Prostate gland (tissue), 2 donors: ENCODE results near the gene HAPSTR1. TPM values are rescaled to one million over a fixed set of nuclear protein-coding genes. Genes with fewer than 3 reads are reported as not detected.

Experiments
- DNase-seq: peaks from one replicate; pipeline ENCODE4 v3.0.0-alpha.2; 2019; ENCODE audit warnings: low spot score
- H3K27ac ChIP-seq, 2 donors: fragments of 200-600 bp; sonication (generic); 2 replicates each; pipeline ENCODE4 v1.5.1; 2017 to 2019
- H3K27me3 ChIP-seq: fragments of 200-600 bp; sonication (generic); replicated peaks from 2 replicates; pipeline ENCODE4 v1.5.1; 2019; ENCODE audit not compliant: insufficient read depth
- H3K36me3 ChIP-seq, 2 donors: fragments of 200-600 bp; sonication (generic); 1 replicate in 1 of 2; 2 replicates in 1 of 2; pipeline versions ENCODE4 v1.5.1 to v1.8.1; 2017 to 2019
- H3K4me1 ChIP-seq: fragments of 200-600 bp; sonication (generic); replicated peaks from 2 replicates; pipeline ENCODE4 v1.5.1; 2019
- H3K4me3 ChIP-seq, 2 donors: fragments of 200-600 bp; sonication (generic); 2 replicates each; pipeline ENCODE4 v1.5.1; 2017 to 2019
- H3K9me3 ChIP-seq: fragments of 200-600 bp; sonication (generic); 2 replicates; pipeline ENCODE4 v1.5.1; 2017
- CTCF ChIP-seq, 4 experiments: fragments of 200-600 bp in 2 of 4; fragments of 450-650 bp in 2 of 4; sonication (generic) in 2 of 4; IDR thresholded peaks; 1 replicate in 3 of 4; 2 replicates in 1 of 4; pipeline ENCODE4 v1.5.1; 2016 to 2019; ENCODE audit warnings: antibody characterized with exemption in 4 of 4, mild to moderate bottlenecking in 2 of 4, moderate library complexity in 2 of 4
- POLR2A ChIP-seq: fragments of 450-650 bp; IDR thresholded peaks from one replicate; pipeline ENCODE4 v1.6.1; 2016; ENCODE audit warnings: antibody characterized with exemption, mild to moderate bottlenecking
- POLR2AphosphoS5 ChIP-seq: sonication (generic); formaldehyde crosslinking; IDR thresholded peaks from one replicate; pipeline ENCODE4 v1.6.1; 2017; ENCODE audit warnings: antibody characterized with exemption
- WGBS: methylation state at CpG from one replicate; pipeline ENCODE4 v1.1.5; 2018; 5-methylcytosine and 5-hydroxymethylcytosine counted together
- intact Hi-C: fragments of 100-400 bp; cut with DNase I; formaldehyde crosslinking; loops from one replicate; pipeline ENCODE4 v1.14.2; 2022
- total RNA-seq, 2 donors: library from RNA; depleted of rRNA; stranded (reverse); fragments of >200 nt; gene quantifications; one replicate each; pipeline ENCODE4 v1.1.0, GENCODE V29; 2016

HAPSTR1 gene
- total RNA-seq, 2 donors from 2014 or later, result 45.5 to 68.6 TPM

GRCh38 chr16:9098377-9099090 is 7.1 kb downstream of the HAPSTR1 start:
- DNase-seq, result no peak
- intact Hi-C loops, result loop anchor here (5.0 kb wide), 1 partner anchor 136 kb away; the partner anchor contains the start of gene USP7
- no peak overlapping the region for H3K4me3 ChIP-seq
- no peak for TF ChIP-seq CTCF (IDR thresholded peaks at IDR 0.05)
- TF ChIP-seq POLR2AphosphoS5, result no peak
- TF ChIP-seq POLR2A, result no peak
- H3K36me3 ChIP-seq, result no peaks in the 10 kb centered on the region
- no peaks in the 10 kb centered on the region for H3K27me3 ChIP-seq
- peaks cover 24% of the 10 kb centered on the region for H3K4me1 ChIP-seq
- H3K27ac ChIP-seq, result no peak overlapping the region
- H3K9me3 ChIP-seq, result no peaks in the 10 kb centered on the region
- WGBS, result 46% methylated on average over 4 of the region's 4 CpGs

- no peak overlapping the region for H3K4me3 ChIP-seq
- H3K9me3 ChIP-seq, result no peaks in the 10 kb centered on the region
- H3K27me3 ChIP-seq, result no peaks in the 10 kb centered on the region
- no peaks in the 10 kb centered on the region for H3K36me3 ChIP-seq
- no peak overlapping the region for H3K27ac ChIP-seq
- 71% methylated on average over 5 of the region's 5 CpGs for WGBS
- TF ChIP-seq POLR2A (no peak), CTCF (IDR thresholded peaks at IDR 0.05) (no peak), POLR2AphosphoS5 (no peak)
- H3K4me1 ChIP-seq, result peaks cover 24% of the 10 kb centered on the region
- intact Hi-C loops, result loop anchor here (5.0 kb wide), 1 partner anchor 137 kb away; the partner anchor contains the start of gene USP7
- DNase-seq, result no peak
These were observed 7.7 kb downstream of the HAPSTR1 start for GRCh38 chr16:9099131-9099625.

- 42% methylated on average over 2 of the region's 2 CpGs for WGBS
- no peaks in the 10 kb centered on the region for H3K27me3 ChIP-seq
- H3K27ac ChIP-seq, result no peak overlapping the region
- TF ChIP-seq POLR2AphosphoS5 (no peak), CTCF (IDR thresholded peaks at IDR 0.05) (no peak), POLR2A (no peak)
- peaks cover 10% of the 10 kb centered on the region for H3K4me1 ChIP-seq
- no peaks in the 10 kb centered on the region for H3K36me3 ChIP-seq
- no peak overlapping the region for H3K4me3 ChIP-seq
- intact Hi-C loops, result no loop called here
- no peaks in the 10 kb centered on the region for H3K9me3 ChIP-seq
- no peak for DNase-seq
These were observed 10.9 kb downstream of the HAPSTR1 start for GRCh38 chr16:9102379-9102778.

GRCh38 chr16:9102943-9103342 is 11.5 kb downstream of the HAPSTR1 start:
- DNase-seq, result no peak
- 91% methylated on average over 13 of the region's 13 CpGs for WGBS
- Histone ChIP-seq H3K4me1 (peaks cover 6% of the 10 kb centered on the region), H3K4me3 (no peak overlapping the region), H3K36me3 (no peaks in the 10 kb centered on the region), H3K27ac (no peak overlapping the region), H3K9me3 (no peaks in the 10 kb centered on the region), H3K27me3 (no peaks in the 10 kb centered on the region)
- TF ChIP-seq POLR2AphosphoS5 (no peak), CTCF (IDR thresholded peaks at IDR 0.05) (no peak), POLR2A (no peak)
- intact Hi-C loops, result no loop called here

GRCh38 chr16:9103546-9103945 is 12.1 kb downstream of the HAPSTR1 start:
- Histone ChIP-seq H3K4me1 (peaks cover under 1% of the 10 kb centered on the region), H3K36me3 (no peaks in the 10 kb centered on the region), H3K9me3 (no peaks in the 10 kb centered on the region), H3K27ac (no peak overlapping the region), H3K4me3 (no peak overlapping the region), H3K27me3 (no peaks in the 10 kb centered on the region)
- TF ChIP-seq POLR2A (no peak), POLR2AphosphoS5 (no peak), CTCF (IDR thresholded peaks at IDR 0.05) (no peak)
- intact Hi-C loops, result no loop called here
- WGBS, result 71% methylated on average over 3 of the region's 3 CpGs
- DNase-seq, result no peak
